Measurements from ENCODE around the gene UCP2.

Gene UCP2

GRCh38 chr11:74010306-74011300, 28.0 kb upstream of the UCP2 start:
- in situ Hi-C loops (cut with MboI; ENCODE audit: low sequenced_read_pairs) = no loop called here

- in situ Hi-C loops (cut with MboI; ENCODE audit: low sequenced_read_pairs) = no loop called here
These were observed 27.1 kb upstream of the UCP2 start for GRCh38 chr11:74009675-74010305.

GRCh38 chr11:74009230-74009547, 26.5 kb upstream of the UCP2 start:
- in situ Hi-C loops (cut with MboI; ENCODE audit: low sequenced_read_pairs) = no loop called here

- in situ Hi-C loops (cut with MboI; ENCODE audit: low sequenced_read_pairs) = no loop called here
These were observed 26.0 kb upstream of the UCP2 start, which contains the start of gene UCP3 for GRCh38 chr11:74008373-74009229. Gene UCP3 (minus strand): TSS chr11:74009085. CDS start chr11:74007042, 2,043 bp downstream.

- in situ Hi-C loops (cut with MboI; ENCODE audit: low sequenced_read_pairs) = no loop called here
These were observed 25.2 kb upstream of the UCP2 start for GRCh38 chr11:74007691-74008372.

GRCh38 chr11:74006743-74007304, 24.2 kb upstream of the UCP2 start:
- in situ Hi-C loops (cut with MboI; ENCODE audit: low sequenced_read_pairs) = no loop called here

GRCh38 chr11:74005721-74006517, 23.3 kb upstream of the UCP2 start:
- in situ Hi-C loops (cut with MboI; ENCODE audit: low sequenced_read_pairs) = no loop called here

GRCh38 chr11:74004759-74005615, 22.3 kb upstream of the UCP2 start:
- in situ Hi-C loops (cut with MboI; ENCODE audit: low sequenced_read_pairs) = no loop called here

GRCh38 chr11:74004046-74004695, 21.5 kb upstream of the UCP2 start:
- in situ Hi-C loops (cut with MboI; ENCODE audit: low sequenced_read_pairs) = no loop called here

GRCh38 chr11:74002832-74003231, 20.2 kb upstream of the UCP2 start:
- in situ Hi-C loops (cut with MboI; ENCODE audit: low sequenced_read_pairs) = no loop called here

- in situ Hi-C loops (cut with MboI; ENCODE audit: low sequenced_read_pairs) = no loop called here
These were observed 19.2 kb upstream of the UCP2 start for GRCh38 chr11:74001822-74002286.

- in situ Hi-C loops (cut with MboI; ENCODE audit: low sequenced_read_pairs) = no loop called here
These were observed 17.9 kb upstream of the UCP2 start for GRCh38 chr11:74000307-74001133.

GRCh38 chr11:73999581-74000306, 17.1 kb upstream of the UCP2 start:
- in situ Hi-C loops (cut with MboI; ENCODE audit: low sequenced_read_pairs) = no loop called here

- in situ Hi-C loops (cut with MboI; ENCODE audit: low sequenced_read_pairs) = no loop called here
These were observed 16.4 kb upstream of the UCP2 start for GRCh38 chr11:73998846-73999575.

- in situ Hi-C loops (cut with MboI; ENCODE audit: low sequenced_read_pairs) = no loop called here
These were observed 14.6 kb upstream of the UCP2 start for GRCh38 chr11:73997120-73997770.
